ENCODE measurements around the gene USP6NL.

The USP6NL gene

GRCh38 chr10:11548768-11549099 lies 62.7 kb downstream of the USP6NL start:
- peak in 1 of 2 donors; percentile 18 for DNase-seq

GRCh38 chr10:11548065-11548767 lies 63.2 kb downstream of the USP6NL start:
- DNase-seq = no peak

GRCh38 chr10:11546581-11546980 lies 64.9 kb downstream of the USP6NL start:
- no peak for DNase-seq

DNA sequence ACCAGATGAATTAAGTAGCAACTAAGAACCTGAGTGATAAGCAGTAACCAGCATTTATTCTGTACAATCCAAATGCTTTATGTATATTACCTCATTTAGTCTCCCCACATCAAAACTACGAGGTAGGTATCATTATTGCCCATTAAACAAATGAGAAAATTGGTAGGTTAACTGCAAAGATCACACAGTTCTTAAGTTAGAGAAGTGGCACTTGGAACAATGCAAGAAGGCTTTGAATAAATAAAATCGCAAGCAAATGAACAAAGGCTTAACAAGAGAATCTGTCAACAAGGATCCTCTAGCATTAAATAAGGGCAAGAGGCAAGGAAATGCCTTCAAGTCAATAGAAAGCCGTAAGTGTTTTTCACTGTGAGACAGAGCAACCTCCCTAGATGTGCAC lies 70.2 kb downstream of the USP6NL start:
- no peak for DNase-seq

DNA sequence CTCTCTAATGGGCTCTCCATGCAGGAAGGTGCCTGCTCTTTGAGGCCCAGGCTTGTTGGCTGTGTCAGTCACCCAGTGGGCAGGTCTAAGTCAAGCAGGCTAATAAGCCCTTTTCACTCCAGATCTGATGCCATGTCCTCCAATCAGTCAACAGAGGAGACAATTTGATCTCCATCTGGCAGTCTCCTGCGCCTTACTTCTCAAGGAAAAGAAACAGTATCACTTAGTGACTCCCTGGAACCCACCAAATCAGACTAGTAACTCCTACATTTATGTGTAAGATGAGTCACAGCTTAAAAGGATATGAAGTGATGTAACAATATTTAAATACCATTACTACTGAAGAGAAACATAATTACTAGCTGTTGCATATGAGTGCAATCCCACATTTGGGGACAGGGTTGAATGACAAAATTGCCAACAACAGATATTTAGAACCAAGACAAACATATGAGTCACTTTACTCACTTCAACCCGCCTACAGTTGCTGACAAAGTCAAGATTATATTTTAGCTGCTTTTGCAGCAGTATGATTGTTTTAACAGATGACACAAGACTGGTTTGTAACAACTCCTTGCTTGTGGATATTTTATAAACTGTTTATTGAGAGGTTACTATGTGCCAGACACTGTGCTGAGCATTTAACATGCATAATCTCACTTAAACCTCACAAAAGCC lies 72.1 kb downstream of the USP6NL start:
- peak; percentile 84 to 87 for DNase-seq

DNA sequence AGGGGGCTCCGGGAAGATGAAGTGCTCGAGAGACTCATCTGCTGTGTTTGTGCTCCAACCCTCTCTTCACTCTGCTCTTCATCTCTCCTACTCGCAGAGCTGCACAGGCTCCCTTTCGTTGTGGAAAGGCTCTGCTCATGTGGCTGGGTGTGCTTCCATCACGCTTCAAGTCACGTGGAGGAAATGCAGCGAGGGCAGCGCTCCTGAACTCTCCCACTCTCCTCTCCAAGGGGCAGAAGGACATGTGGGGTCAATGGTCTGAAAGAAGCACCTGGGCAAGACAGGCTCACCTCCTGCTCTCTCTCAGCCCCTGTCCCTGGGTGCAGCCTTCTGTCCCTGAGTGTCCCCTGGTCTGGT lies 72.6 kb downstream of the USP6NL start:
- DNase-seq = no peak

GRCh38 chr10:11536228-11536627 lies 75.2 kb downstream of the USP6NL start:
- no peak for DNase-seq

DNA sequence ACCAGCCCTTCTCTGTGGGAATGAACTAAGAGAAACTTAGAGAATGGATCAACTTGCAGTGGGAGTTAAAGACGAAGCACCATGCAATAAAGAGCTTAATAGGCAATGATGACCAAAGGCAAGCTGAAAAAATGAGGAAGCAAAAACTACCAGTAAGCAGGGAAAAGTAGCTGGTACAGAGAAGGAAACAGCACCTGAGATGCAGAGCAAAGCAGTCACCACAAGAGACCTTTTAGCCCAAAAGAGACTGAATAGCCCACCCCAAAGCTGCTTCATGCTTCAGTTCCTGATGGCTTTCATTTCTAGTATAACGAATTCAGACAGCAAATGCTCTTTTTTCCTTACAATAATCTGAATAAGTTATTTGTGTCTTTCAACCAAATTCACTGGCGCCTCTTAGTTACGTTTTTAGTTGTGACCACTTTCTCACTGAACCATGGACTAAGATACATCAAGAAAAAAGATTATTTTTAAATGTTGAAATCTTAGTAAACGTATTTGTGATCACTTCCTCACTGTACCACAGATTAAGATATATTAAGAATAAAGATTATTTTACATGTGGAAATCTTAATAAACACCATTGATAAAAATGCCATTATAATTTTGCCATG lies 76.0 kb downstream of the USP6NL start:
- DNase-seq = no peak

DNA sequence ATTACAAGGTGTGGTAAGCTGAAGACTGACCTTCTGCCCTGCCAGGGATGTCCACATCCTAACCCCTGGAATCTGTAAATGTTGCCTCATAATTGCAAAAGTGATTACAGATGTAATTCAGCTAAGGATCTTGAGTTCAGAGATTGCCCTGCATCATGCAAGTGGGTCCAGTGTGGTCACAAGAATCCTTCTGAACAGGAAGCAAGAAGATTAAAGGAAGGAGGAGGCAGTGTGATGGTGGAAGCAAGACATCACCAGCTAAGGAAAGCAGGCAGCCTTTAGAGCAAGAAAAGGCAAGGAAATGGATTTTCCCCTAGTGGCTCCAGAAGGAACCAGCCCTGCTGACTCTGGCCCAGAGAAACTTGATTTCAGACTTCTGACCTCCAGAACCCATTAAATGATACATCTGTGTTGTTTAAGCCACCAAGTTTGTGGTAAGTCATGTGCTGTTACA lies 78.1 kb downstream of the USP6NL start:
- peak; percentile 63 to 67 for DNase-seq

DNA sequence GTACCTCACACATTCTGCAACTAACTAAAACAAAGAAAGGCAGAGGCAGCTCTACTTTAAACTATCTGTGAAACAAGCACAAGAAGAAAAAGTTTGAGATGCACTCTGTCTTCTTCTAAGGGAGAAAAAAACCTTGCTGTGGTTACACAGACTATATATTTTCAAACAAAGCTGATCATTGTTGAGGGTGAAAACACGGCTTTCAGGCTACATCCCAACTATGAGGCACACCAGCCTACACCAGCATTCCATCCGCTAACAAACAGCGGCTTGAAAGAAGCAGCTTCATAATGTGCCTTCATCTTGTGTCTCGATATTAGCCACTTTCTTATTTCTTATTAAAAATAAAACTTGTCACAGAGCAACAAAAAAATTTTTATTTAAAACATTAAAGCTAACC lies 79.1 kb downstream of the USP6NL start:
- no peak for DNase-seq

GRCh38 chr10:11530806-11531205 lies 80.6 kb downstream of the USP6NL start:
- DNase-seq = no peak

DNA sequence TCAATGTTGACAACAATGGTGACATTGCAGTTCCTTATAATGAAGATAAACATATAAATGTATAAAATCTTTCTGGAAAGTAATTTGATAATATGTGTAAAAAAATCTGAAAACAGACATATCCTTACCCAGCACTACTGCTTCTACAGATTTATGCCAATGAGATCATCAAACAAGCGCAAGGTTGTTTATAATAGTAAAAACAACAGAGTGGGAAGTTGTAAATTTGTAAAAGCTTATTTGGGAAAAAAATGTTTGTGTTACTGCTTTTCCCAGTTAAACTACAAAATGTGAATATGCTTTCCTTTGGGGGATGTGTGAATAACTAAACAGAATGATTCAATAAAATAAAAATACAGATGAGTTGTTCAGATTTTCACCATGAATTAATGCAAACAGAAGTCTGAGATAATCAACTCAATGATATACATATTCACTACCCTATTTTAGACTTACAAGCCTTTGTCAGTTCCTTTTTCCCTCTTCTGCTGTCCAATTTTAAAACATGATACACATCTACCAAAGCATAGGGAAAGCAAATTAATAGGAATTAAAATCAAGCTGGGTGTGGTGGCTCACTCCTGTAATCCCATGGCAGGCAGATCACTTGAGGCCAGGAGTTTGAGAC lies 82.1 kb downstream of the USP6NL start:
- DNase-seq = no peak

DNA sequence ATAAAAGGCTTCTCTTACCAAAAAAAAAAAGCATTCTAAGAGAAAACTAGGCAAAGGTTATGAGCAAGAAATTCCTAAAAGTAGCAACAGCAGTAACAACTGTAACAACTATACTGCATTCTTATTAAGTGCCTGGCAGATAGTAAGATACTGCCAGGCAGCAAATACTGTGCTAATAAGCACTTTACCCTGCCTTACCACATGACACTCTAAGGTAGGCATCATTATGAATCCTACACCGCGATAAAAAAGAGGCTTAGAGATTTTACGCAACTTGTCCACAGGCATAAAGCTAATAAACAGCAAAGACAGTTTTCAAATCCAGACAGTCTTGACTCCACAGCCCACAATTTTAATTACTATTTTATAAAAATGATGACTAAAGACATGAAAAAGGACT lies 83.2 kb downstream of the USP6NL start:
- no peak for DNase-seq

DNA sequence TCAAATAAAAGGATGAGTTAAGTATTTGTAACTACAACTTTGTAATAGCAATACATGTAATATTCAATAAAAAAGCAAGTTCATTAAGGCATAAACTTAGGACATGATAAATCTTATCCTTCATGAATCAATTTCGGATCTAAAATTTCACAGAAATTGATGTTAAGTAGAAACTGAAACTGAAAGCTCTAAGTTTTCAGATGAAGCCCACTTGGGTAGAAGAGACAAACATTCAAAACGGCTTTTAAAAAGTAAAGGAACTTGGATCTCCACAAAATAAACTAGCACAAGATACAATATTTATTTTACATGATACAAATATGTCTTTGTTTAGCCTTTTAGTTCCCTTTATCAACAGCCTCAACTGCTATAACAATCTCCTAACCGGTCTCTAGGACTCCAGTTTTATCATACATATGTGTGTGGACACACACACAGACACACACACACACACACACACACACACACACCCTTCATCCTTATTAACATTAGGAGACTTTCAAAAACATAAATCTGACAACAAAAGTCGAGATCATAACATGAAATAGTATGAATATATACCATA lies 83.7 kb downstream of the USP6NL start:
- no peak for DNase-seq

DNA sequence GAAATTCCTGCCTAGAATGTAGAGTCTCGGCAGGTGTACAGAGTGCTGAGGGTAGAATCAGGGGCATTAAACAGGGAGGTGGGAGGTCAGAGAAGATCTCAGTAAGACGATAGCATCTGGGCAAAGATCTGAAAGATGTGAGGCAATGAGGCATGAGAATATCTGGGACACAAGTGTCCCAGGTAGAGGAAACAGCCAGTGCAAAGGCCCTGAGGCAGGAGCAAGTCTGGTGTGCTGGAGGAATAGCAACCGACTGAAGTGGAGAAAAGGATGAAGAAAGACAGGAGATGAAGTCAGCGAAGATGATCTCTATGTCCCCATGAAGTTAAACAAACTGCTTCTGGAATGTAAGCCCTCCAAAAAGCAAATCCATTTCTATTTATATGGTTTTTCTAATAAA lies 84.4 kb downstream of the USP6NL start:
- no peak for DNase-seq

- DNase-seq = no peak
Observed at GRCh38 chr10:11525503-11525902, 85.9 kb downstream of the USP6NL start.

DNA sequence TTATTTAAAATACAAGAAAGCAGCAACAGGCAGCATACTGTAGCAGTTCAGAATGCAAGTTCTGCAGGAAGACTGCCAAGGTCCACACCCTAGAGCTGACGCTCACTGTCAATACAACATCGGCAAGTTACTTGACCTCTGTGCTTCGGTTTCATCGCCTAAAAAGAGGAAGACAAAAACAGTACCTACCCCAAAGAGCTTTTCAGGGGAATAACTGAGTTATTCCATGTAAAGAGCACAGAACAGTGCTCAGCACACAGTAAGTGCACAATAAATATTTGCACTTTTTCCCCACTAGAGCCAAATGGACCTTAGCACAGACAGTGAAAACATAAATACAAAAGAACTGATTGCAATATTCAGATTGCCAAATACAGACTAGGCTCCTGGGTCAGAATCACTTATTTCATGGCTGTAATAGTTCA lies 88.6 kb downstream of the USP6NL start:
- peak; percentile 48 to 71 for DNase-seq

DNA sequence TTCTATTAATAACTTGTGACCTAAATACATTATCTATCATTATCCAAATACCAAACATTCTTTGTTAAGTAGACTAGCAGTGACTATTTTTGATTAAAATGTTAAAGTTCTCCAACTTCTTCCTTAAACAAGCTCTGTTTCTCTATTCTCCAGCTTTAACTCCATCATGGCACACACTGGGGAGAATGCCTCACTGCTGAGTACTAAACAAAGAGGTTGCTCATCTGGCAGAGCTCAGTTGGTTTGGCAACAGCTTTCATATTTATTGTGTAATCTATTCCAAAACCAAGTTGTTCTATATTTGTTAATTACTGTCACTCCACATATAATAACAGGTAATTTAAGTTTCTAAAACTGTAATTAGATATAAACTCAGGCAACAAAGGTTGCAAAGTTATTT lies 89.6 kb downstream of the USP6NL start:
- peak; percentile 19 to 40 for DNase-seq

DNA sequence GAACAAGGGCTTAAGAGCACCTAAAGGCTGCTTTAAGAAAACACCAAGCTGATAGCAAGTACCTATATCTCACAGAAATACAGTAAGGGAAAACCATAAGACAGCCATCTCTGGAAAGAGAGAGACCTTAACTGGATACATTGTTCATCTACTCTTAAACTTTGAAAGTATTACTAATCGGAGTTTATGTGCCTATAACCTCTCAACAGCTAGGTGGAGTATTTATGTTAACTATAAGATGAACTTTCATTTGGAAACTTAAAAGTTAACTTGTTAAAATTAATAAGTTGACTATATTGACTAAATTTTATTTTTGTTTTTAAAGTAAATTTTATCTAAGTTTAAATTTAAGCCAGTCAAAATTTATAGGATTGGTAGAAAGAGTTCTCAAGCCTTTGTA lies 90.6 kb downstream of the USP6NL start:
- DNase-seq = no peak

DNA sequence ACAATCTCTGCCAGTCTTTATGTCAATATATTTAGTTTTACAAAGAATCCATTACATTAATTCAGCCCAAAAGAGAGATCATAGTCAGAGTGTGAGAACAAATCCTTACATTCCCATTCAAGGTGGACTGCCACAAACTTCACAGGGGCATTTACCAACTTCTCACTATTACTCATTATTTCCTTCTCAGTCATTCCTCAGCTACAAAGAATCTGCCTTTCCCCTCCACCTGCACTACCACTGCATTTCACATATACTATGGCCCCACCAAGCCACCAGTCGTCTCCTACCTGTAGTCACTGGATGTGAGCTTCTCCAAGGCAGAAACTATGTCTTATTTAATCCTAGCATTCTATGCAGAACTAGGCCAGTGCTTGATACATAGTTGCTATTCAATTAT lies 94.3 kb downstream of the USP6NL start:
- no peak for DNase-seq

DNA sequence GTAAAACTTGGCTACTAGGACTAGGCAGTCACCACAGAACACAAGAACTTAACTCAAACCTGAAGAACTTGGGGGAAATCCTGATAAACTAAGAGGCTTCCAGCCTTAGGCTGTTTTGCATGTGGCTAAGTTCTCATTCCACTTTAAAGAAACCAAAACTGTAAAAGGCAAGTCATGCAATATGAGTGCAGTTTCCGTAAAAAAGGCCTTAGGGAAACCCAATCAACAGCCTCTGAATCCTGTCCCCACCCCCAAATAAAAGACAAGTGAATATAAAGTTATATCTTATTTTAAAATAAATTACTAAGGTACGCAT lies 95.1 kb downstream of the USP6NL start:
- DNase-seq = peak; percentile 22 to 25

DNA sequence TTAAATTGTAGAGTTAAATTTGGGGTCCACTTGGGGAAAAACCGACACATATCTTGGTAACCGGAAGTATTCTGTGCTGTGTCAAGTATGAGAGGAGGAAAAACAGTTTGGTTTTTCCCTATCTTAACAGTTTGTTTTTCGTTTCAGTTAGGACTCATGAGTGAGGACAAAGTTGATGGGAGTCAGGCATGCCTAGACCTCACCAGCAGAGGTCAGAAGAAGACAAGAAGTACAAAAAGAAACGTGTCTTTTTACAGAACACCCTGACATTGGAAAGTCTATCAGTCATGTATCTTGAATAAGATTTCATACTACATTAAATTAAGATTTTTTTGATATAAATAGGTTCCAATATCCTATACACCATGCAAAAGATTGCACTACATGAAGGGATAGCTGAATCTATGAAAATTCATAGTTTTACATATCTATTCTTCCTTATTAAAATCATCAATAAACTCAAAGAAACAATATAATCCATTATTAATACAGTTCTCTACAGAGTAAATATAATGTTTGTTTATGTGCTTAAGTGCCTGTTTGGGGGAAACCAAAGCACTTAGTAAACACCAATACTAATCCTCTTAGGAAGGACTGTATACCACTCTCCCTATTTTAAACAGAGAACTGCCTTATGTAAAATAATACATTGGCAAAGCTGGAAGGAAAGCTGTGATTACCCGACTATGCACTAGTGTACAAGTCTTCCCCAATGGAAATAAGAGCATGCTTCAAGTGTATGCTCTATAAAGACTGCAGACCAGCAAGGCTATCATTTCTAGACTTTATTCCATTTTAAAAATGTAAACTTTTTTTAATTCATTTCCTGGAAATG lies 95.6 kb downstream of the USP6NL start:
- DNase-seq = peak; percentile 71 to 72

GRCh38 chr10:11513727-11514126 lies 97.7 kb downstream of the USP6NL start:
- no peak for DNase-seq
